ENCODE measurements around the gene N4BP2.

- TF ChIP-seq HDGF (IDR thresholded peaks at IDR 0.05; ENCODE audit: borderline replicate concordance) (no peak), SUZ12 (IDR thresholded peaks at IDR 0.05) (no peak), ZNF384 (IDR thresholded peaks at IDR 0.05) (no peak), TARDBP (IDR thresholded peaks at IDR 0.05) (no peak), SP1 (IDR thresholded peaks at IDR 0.05) (no peak), ARNT (IDR thresholded peaks at IDR 0.05) (no peak), PKNOX1 (IDR thresholded peaks at IDR 0.05) (no peak), FOXM1 (IDR thresholded peaks at IDR 0.05; ENCODE audit: borderline replicate concordance) (no peak), LEF1 (IDR thresholded peaks at IDR 0.05; ENCODE audit: borderline replicate concordance) (no peak), CTBP1 (IDR thresholded peaks at IDR 0.05; ENCODE audit: borderline replicate concordance) (no peak), ELF4 (IDR thresholded peaks at IDR 0.05) (no peak), FOXK2 (IDR thresholded peaks at IDR 0.05) (no peak), BHLHE40 (IDR thresholded peaks at IDR 0.05; ENCODE audit: borderline replicate concordance) (no peak)
Observed at GRCh38 chr4:40190019-40190418, 133.4 kb downstream of the N4BP2 start.
